GM10266 (cell line): Measurements from ENCODE around the gene PITPNM3.

Experiments
- DNase-seq: peaks from one replicate; pipeline ENCODE4 v3.0.0; 2012; ENCODE audit errors: extremely low spot score
- CTCF ChIP-seq: IDR thresholded peaks from 2 replicates; pipeline ENCODE4 v1.5.1; 2012; ENCODE audit warnings: mild to moderate bottlenecking, low read depth; ENCODE audit not compliant: control insufficient read depth, insufficient read depth; ENCODE audit errors: missing control alignments

The PITPNM3 gene

GRCh38 chr17:6408735-6409134, 147.6 kb downstream of the PITPNM3 start:
- DNase-seq, result no peak
- TF ChIP-seq CTCF, result no peak

GRCh38 chr17:6408276-6408675, 148.1 kb downstream of the PITPNM3 start:
- DNase-seq, result no peak

GRCh38 chr17:6402258-6402657, 154.1 kb downstream of the PITPNM3 start:
- TF ChIP-seq CTCF, result no peak

More at GRCh38 chr17:6408276-6408675, 148.1 kb downstream of the PITPNM3 start:
- no peak for TF ChIP-seq CTCF

More at GRCh38 chr17:6402258-6402657, 154.1 kb downstream of the PITPNM3 start:
- no peak for DNase-seq
